ENCODE results near the gene CPTP. TPM values are rescaled to one million over a fixed set of nuclear protein-coding genes. Genes with fewer than 3 reads are reported as not detected.

CPTP gene
- total RNA-seq, 1 experiment from 2014 or later: 16.8 TPM

DNA sequence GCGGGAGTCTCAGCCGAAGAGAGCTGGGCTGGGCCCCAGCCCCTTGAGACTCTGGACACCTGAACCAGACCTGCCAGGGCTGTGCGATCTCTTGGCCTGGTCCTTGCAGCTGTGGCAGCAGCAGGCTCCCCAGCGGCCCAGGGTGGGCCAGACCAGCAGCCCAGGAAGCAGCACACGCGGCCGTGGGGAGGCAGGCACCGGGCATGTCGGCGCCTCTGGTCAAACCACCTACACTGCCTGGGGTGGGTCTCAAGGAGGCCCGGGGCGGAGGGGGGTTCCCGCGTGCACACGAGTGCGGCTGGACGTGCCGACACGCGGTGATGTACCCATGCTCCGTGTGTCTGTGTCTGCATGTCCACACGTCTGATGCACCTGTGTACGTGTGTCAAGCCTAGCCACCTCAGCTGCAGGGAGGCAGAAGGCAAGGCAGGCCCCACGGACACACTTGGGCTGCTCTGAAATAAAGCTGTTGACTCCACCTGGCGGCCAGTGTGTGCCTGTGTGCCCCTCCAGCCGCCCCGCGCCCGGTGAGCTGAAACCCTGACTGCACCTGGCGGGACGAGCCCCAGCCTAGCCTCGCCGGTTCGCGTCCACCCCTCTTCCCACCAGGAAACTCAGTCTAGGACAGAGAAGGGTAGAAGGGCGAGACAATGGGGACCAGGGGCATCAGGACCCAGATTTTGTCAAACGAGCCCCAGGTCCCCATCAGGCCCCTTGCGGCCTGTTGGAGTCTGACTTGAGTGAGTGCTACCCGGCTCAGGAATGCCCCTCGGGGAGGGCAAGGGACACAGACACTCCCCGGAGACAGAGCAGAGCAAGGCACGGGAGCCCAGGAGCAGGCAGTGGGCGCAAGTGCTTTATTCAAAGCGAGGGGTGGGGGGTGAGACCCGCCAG, 32.8 kb upstream of the CPTP start:
- intact Hi-C loops (cut with micrococcal nuclease; ENCODE audit: unreplicated experiment): loop anchor here (2.0 kb wide), 1 partner anchor 307 kb away; no protein-coding TSS in a partner anchor
- H3K4me1 Mint-ChIP-seq (ENCODE audit: low read depth, unreplicated experiment): no peaks in the 10 kb centered on the region
- no peak overlapping the region for H3K4me3 Mint-ChIP-seq (ENCODE audit: unreplicated experiment)
- no peak overlapping the region for H3K27ac Mint-ChIP-seq (ENCODE audit: unreplicated experiment)
- no TSS peak for BruUV-seq (replicated peaks)
- no peak overlapping the region for H3K4me3 ChIP-seq (ENCODE audit: low read depth, low read length)
- no peaks in the 10 kb centered on the region; the same call in 1 of the 2 replicates for H3K4me1 ChIP-seq
- CTCF ChIA-PET: interaction anchor here (0.6 to 1.5 kb wide), 4 partner anchors 13 to 174 kb away, joined by 3 to 5 read pairs (median 3); no protein-coding TSS in a partner anchor
- peak; percentile 70 to 74 for DNase-seq
- POLR2A ChIA-PET: interaction anchor here (0.6 to 1.1 kb wide), 3 partner anchors 53 to 214 kb away, joined by 3 read pairs; no protein-coding TSS in a partner anchor
- no peaks in the 10 kb centered on the region for H3K36me3 ChIP-seq (ENCODE audit: control insufficient read depth, insufficient read depth, low read length)
- H3K9me3 ChIP-seq: no peaks in the 10 kb centered on the region
- TF ChIP-seq, protein P1, sequence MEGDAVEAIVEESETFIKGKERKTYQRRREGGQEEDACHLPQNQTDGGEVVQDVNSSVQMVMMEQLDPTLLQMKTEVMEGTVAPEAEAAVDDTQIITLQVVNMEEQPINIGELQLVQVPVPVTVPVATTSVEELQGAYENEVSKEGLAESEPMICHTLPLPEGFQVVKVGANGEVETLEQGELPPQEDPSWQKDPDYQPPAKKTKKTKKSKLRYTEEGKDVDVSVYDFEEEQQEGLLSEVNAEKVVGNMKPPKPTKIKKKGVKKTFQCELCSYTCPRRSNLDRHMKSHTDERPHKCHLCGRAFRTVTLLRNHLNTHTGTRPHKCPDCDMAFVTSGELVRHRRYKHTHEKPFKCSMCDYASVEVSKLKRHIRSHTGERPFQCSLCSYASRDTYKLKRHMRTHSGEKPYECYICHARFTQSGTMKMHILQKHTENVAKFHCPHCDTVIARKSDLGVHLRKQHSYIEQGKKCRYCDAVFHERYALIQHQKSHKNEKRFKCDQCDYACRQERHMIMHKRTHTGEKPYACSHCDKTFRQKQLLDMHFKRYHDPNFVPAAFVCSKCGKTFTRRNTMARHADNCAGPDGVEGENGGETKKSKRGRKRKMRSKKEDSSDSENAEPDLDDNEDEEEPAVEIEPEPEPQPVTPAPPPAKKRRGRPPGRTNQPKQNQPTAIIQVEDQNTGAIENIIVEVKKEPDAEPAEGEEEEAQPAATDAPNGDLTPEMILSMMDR (IDR thresholded peaks at IDR 0.05; ENCODE audit: insufficient read depth in 1 of 2, low read depth in 1 of 2, low read length in 1 of 2, severe bottlenecking in 1 of 2, unreplicated experiment in 1 of 2): peak; percentile 52 to 63
- H3K9me3 Mint-ChIP-seq (ENCODE audit: unreplicated experiment): peaks cover 8% of the 10 kb centered on the region
- peaks cover 18% of the 10 kb centered on the region for H3K36me3 Mint-ChIP-seq (ENCODE audit: insufficient read depth, unreplicated experiment)
- no peaks in the 10 kb centered on the region for H3K27me3 ChIP-seq (replicated peaks; ENCODE audit: control insufficient read depth, insufficient read depth, low read length)
- peaks cover 3% of the 10 kb centered on the region for H3K27me3 Mint-ChIP-seq (ENCODE audit: insufficient read depth, unreplicated experiment)

DNA sequence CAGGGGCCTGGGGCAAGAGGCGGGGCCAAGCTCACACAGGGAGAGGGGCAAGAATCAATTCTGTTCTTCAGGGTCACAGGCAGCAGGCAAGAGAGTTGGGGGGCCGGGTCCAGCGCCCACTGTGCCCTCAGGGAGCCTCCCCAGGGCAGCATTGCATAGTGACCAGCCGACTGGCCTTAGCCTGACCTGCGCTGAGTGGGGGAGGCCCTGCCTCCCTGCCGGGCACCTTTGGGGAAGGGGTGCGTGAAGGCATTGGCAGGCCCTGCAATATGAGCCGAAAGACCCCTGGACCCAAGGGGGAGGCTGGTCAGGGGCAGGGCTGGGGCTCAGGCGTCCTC, 32.2 kb upstream of the CPTP start:
- POLR2A ChIA-PET: interaction anchor here (0.6 to 1.1 kb wide), 2 partner anchors 54 to 213 kb away, joined by 3 read pairs; no protein-coding TSS in a partner anchor

DNA sequence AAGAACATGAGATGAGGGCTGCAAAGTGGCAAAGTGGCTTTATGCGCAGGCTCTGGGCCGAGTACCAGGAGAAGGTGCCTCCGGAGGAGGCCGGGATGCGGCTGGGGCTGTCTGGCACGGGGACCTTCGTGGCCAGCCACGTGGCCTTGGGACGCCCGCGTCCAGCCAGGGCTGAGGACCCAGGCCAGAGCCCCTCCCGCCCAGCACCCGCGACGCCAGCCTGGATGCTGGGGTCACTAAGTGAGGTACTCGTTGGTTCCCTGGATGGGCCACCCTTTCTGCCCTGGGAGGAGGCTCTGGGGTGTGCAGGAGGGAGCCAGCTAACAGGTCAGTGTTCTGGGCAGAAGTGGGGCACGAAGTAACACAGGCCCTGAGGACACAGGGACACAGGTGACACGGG, 31.8 kb upstream of the CPTP start:
- Mint-ChIP-seq H3K36me3 (ENCODE audit: insufficient read depth, unreplicated experiment) (peaks cover 19% of the 10 kb centered on the region), H3K27me3 (ENCODE audit: insufficient read depth, unreplicated experiment) (peaks cover 3% of the 10 kb centered on the region), H3K27ac (ENCODE audit: unreplicated experiment) (no peak overlapping the region), H3K4me1 (ENCODE audit: low read depth, unreplicated experiment) (no peaks in the 10 kb centered on the region), H3K9me3 (ENCODE audit: unreplicated experiment) (peaks cover 8% of the 10 kb centered on the region), H3K4me3 (ENCODE audit: unreplicated experiment) (no peak overlapping the region)
- Histone ChIP-seq H3K27me3 (replicated peaks; ENCODE audit: control insufficient read depth, insufficient read depth, low read length) (no peaks in the 10 kb centered on the region), H3K4me3 (ENCODE audit: low read depth, low read length) (no peak overlapping the region), H3K4me1 (no peaks in the 10 kb centered on the region; the same call in 1 of the 2 replicates), H3K36me3 (ENCODE audit: control insufficient read depth, insufficient read depth, low read length) (no peaks in the 10 kb centered on the region), H3K9me3 (no peaks in the 10 kb centered on the region)
- DNase-seq: no peak
- POLR2A ChIA-PET: interaction anchor here (1.1 kb wide), 1 partner anchor 54 kb away, joined by 3 read pairs; no protein-coding TSS in a partner anchor
- intact Hi-C loops (cut with micrococcal nuclease; ENCODE audit: unreplicated experiment): no loop called here
- BruUV-seq (replicated peaks): no TSS peak
- CTCF ChIA-PET: interaction anchor here (0.6 to 1.5 kb wide), 2 partner anchors 168 to 386 kb away, joined by 3 read pairs; no protein-coding TSS in a partner anchor
- TF ChIP-seq, protein P1 (IDR thresholded peaks at IDR 0.05; ENCODE audit: insufficient read depth in 1 of 2, low read depth in 1 of 2, low read length in 1 of 2, severe bottlenecking in 1 of 2, unreplicated experiment in 1 of 2): no peak

More for the DNA sequence above, 32.2 kb upstream of the CPTP start:
- H3K36me3 ChIP-seq (ENCODE audit: control insufficient read depth, insufficient read depth, low read length): no peaks in the 10 kb centered on the region
- DNase-seq: no peak
- H3K4me1 Mint-ChIP-seq (ENCODE audit: low read depth, unreplicated experiment): no peaks in the 10 kb centered on the region
- H3K4me3 Mint-ChIP-seq (ENCODE audit: unreplicated experiment): no peak overlapping the region
- no peak overlapping the region for H3K27ac Mint-ChIP-seq (ENCODE audit: unreplicated experiment)
- peaks cover 19% of the 10 kb centered on the region for H3K36me3 Mint-ChIP-seq (ENCODE audit: insufficient read depth, unreplicated experiment)
- H3K9me3 Mint-ChIP-seq (ENCODE audit: unreplicated experiment): peaks cover 8% of the 10 kb centered on the region
- H3K9me3 ChIP-seq: no peaks in the 10 kb centered on the region
- H3K27me3 Mint-ChIP-seq (ENCODE audit: insufficient read depth, unreplicated experiment): peaks cover 3% of the 10 kb centered on the region
- H3K27me3 ChIP-seq (replicated peaks; ENCODE audit: control insufficient read depth, insufficient read depth, low read length): no peaks in the 10 kb centered on the region
- BruUV-seq (replicated peaks): no TSS peak
- H3K4me1 ChIP-seq: no peaks in the 10 kb centered on the region; the same call in 1 of the 2 replicates
- CTCF ChIA-PET: interaction anchor here (0.6 to 1.5 kb wide), 4 partner anchors 167 to 386 kb away, joined by 3 read pairs; no protein-coding TSS in a partner anchor
- intact Hi-C loops (cut with micrococcal nuclease; ENCODE audit: unreplicated experiment): no loop called here
- TF ChIP-seq, protein P1 (IDR thresholded peaks at IDR 0.05; ENCODE audit: insufficient read depth in 1 of 2, low read depth in 1 of 2, low read length in 1 of 2, severe bottlenecking in 1 of 2, unreplicated experiment in 1 of 2): no peak
- no peak overlapping the region for H3K4me3 ChIP-seq (ENCODE audit: low read depth, low read length)
